22Rv1 (cell line): ENCODE measurements around the gene ASPRV1.

Experiments
- H3K27ac ChIP-seq: fragments of 450-650 bp; 2 replicates; pipeline ENCODE4 v1.5.1; 2017
- ZFX ChIP-seq: fragments of 450-650 bp; IDR thresholded peaks from 2 replicates; pipeline ENCODE4 v1.6.1; 2017; ENCODE audit warnings: antibody characterized with exemption, borderline replicate concordance
- TF ChIP-seq, protein P1 (sequence below): fragments of 450-650 bp; IDR thresholded peaks from 2 replicates; pipeline ENCODE4 v1.5.1; 2017; ENCODE audit warnings: mild to moderate bottlenecking

Gene ASPRV1

GRCh38 chr2:69969126-69969983 lies 7.9 kb upstream of the ASPRV1 start:
- TF ChIP-seq, protein P1, sequence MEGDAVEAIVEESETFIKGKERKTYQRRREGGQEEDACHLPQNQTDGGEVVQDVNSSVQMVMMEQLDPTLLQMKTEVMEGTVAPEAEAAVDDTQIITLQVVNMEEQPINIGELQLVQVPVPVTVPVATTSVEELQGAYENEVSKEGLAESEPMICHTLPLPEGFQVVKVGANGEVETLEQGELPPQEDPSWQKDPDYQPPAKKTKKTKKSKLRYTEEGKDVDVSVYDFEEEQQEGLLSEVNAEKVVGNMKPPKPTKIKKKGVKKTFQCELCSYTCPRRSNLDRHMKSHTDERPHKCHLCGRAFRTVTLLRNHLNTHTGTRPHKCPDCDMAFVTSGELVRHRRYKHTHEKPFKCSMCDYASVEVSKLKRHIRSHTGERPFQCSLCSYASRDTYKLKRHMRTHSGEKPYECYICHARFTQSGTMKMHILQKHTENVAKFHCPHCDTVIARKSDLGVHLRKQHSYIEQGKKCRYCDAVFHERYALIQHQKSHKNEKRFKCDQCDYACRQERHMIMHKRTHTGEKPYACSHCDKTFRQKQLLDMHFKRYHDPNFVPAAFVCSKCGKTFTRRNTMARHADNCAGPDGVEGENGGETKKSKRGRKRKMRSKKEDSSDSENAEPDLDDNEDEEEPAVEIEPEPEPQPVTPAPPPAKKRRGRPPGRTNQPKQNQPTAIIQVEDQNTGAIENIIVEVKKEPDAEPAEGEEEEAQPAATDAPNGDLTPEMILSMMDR: no peak
- no peak for TF ChIP-seq ZFX
- H3K27ac ChIP-seq: no peak overlapping the region

DNA sequence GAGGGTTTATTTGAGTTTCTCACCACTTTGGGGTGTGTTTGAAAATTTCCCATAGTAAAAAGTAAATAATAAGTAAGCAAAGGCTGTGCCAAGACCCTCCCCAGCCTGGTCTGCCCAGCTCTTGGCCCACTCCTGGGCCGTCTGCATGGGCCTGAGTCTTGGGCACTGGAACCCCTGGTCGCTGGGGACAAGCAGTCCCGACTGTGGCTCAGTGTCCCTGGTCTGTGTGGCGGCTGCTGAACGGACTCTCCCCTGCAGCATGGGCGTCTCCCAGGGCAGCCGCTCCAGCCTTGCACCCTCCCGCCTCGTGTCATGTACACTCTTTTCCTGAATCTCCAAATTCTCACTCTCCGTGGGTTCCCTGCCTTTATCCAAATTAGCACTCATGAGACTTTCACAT lies 7.2 kb upstream of the ASPRV1 start:
- H3K27ac ChIP-seq: no peak overlapping the region
- TF ChIP-seq ZFX: no peak
- TF ChIP-seq, protein P1: no peak

GRCh38 chr2:69966496-69966895 lies 5.1 kb upstream of the ASPRV1 start:
- TF ChIP-seq, protein P1: no peak
- no peak for TF ChIP-seq ZFX

GRCh38 chr2:69965756-69966445 lies 4.5 kb upstream of the ASPRV1 start:
- H3K27ac ChIP-seq: no peak overlapping the region
- no peak for TF ChIP-seq ZFX
- TF ChIP-seq, protein P1: no peak

More at GRCh38 chr2:69966496-69966895, 5.1 kb upstream of the ASPRV1 start:
- no peak overlapping the region for H3K27ac ChIP-seq

GRCh38 chr2:69964353-69964841 lies 3.0 kb upstream of the ASPRV1 start:
- no peak for TF ChIP-seq ZFX
- TF ChIP-seq, protein P1: no peak
- H3K27ac ChIP-seq: no peak overlapping the region

- H3K27ac ChIP-seq: no peak overlapping the region
- TF ChIP-seq, protein P1: no peak
- TF ChIP-seq ZFX: no peak
Observed at GRCh38 chr2:69962986-69963730, 1.7 kb upstream of the ASPRV1 start.
